WI38 (cell line): ENCODE data around the gene DSE.
"Not testable (repeated sequence)": the region's sequence is repeated elsewhere in the genome, so short reads cannot be mapped to it uniquely, and the experiment has no call there.

Experiments
- H3K4me3 ChIP-seq: 2 replicates; pipeline ENCODE4 v1.5.1; 2011; ENCODE audit warnings: low read depth, mild to moderate bottlenecking, control low read depth, low read length
- CTCF ChIP-seq: IDR thresholded peaks from 2 replicates; pipeline ENCODE4 v1.5.1; 2012; ENCODE audit warnings: low read depth, mild to moderate bottlenecking, control low read depth, low read length

DSE gene

DNA sequence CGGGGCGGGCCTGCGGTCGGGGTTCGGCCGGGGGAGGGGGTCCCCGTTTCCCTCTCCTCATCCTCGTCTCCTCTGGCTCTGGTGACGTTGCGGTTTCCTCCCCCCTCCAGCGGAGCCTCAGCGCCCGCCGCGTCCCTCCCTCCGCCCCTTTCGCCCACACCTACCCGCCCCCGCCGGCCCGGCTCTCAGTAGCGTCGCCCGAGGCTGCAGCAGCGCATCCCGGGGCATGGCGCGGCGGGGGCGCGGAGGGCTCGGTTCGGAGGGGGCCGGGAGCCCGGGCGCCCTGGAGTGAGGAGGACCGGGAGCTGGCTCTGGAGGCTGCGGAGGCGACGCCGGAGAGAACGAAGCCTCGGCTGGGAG lies at the start of gene DSE:
Gene DSE (plus strand): TSS at position 188 of the 360 bp plus-strand sequence. CDS start 28,304 bp downstream, outside the sequence.
- no peak for TF ChIP-seq CTCF
- peak within 1 kb of the TSS; percentile 86 for H3K4me3 ChIP-seq

DNA sequence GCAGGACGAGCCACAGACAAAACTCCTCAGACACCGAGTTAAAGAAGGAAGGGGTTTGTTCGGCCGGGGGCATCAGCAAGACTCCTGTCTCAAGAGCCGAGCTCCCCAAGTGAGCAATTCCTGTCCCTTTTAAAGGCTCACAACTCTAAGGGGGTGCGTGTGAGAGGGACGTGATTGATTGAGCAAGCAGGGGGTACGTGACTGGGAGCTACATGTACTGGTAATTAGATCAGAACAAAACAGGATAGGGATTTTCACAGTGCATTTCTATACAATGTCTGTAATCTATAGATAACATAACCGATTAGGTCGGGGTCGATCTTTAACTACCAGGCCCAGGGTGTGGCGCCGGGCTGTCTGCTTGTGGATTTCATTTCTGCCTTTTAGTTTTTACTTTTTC lies 48.8 kb upstream of the DSE start:
- H3K4me3 ChIP-seq, result not testable (repeated sequence)

DNA sequence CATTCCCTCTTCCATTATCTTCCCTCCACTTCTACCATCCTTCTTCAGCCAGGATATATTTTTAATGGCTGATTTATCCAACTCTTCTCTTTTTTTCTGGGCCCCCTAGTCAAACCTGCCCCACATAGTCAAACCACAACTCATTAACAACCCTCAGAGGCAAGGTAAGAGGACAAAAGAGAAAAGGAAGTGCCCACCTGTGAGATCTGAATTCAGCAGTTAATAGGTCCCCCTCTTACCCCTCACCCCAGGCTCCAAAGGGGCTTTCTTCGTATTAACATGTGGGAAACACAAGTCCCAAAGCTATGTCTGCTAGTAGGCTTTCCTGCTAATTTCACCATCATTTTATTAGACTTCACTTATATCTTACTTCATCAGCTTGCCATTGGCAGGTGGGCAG lies 46.9 kb upstream of the DSE start:
- TF ChIP-seq CTCF, result no peak
- H3K4me3 ChIP-seq, result no peak overlapping the region

DNA sequence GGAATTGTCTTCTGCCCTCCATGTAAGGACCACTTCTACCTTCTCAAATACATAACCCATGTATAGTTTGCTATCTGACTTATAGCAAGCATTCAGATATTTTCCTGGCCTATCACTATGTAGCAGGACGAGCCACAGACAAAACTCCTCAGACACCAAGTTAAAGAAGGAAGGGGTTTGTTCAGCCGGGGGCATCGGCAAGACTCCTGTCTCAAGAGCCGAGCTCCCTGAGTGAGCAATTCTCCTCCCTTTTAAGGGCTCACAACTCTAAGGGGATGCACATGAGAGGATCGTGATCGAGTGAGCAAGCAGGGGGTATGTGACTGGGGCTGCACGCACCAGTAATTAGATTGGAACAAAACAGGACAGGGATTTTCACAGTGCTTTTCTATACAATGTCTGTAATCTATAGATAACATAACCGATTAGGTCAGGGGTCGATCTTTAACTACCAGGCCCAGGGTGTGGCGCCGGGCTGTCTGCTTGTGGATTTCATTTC lies 45.1 kb upstream of the DSE start:
- not testable (repeated sequence) for H3K4me3 ChIP-seq

- H3K4me3 ChIP-seq, result no peak overlapping the region
- no peak for TF ChIP-seq CTCF
Observed at GRCh38 chr6:116326181-116326671, 44.5 kb upstream of the DSE start.

DNA sequence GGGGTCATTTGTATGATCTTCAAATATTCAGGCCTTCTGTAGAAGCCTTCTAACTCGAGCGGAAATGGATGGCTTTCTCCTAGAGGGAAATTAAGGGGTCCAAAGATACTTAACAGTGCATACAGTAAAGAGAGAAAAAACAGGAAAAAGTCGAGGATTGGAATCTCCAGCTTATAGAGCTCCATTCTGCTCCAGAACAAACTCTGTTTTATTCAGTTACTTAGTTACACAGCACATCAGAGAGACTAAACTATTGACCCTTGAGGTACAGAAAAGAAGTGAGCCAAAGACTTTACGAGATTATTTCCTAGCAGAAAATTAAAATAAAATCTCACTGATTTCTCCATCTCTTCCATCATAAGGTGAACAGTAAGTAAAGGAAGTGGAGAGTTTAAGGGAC lies 43.8 kb upstream of the DSE start:
- TF ChIP-seq CTCF, result no peak
- no peak overlapping the region for H3K4me3 ChIP-seq

DNA sequence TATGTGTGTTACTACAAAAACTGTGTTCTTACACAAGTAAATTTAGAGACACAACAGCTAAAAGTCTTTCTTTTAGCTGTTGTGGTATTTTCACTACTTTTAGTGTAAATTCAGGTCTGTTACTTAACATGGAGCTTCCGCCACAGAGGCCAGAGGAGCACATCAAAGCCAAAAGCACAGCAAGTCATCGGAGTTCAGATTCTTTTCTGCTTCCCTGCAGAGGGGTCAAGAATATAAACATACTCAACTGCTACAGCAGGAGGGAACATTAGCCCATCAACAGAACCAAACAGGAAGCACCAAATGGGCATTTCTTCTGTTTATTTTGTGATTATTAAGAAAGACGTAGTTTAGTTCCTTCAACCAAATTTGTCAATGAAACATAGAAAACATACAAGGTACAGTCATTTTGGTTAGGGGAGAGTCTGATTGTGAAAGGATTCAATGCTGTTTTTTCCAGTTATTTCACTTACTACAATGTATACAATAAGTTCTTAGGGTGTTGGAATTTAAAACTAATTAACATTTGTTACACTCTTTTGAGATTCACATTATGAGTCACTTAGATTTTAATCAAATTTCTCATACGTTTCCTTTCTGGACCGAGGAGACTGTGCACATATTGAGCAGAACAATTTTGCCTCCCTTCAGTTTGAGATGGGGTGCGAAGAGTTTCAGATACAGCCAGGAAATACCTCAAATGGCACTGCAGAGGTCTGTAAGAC lies 42.8 kb upstream of the DSE start:
- no peak overlapping the region for H3K4me3 ChIP-seq
- TF ChIP-seq CTCF, result no peak

GRCh38 chr6:116328528-116328903 lies 42.2 kb upstream of the DSE start:
- no peak overlapping the region for H3K4me3 ChIP-seq
- TF ChIP-seq CTCF, result no peak
